Measurements from ENCODE around the gene SEC16A.

GRCh38 chr9:136426787-136427186, 56.1 kb downstream of the SEC16A start:
- TF ChIP-seq POLR2A (IDR thresholded peaks at IDR 0.05; ENCODE audit: low read length) (no peak), GATA1 (IDR thresholded peaks at IDR 0.05; ENCODE audit: low read depth, low read length) (no peak)
